COLO829 (cell line): ENCODE measurements around the gene GALNT16.

Experiments
- DNase-seq: peaks from one replicate; pipeline ENCODE4 v3.0.0; 2012; ENCODE audit warnings: low spot score

Gene GALNT16

DNA sequence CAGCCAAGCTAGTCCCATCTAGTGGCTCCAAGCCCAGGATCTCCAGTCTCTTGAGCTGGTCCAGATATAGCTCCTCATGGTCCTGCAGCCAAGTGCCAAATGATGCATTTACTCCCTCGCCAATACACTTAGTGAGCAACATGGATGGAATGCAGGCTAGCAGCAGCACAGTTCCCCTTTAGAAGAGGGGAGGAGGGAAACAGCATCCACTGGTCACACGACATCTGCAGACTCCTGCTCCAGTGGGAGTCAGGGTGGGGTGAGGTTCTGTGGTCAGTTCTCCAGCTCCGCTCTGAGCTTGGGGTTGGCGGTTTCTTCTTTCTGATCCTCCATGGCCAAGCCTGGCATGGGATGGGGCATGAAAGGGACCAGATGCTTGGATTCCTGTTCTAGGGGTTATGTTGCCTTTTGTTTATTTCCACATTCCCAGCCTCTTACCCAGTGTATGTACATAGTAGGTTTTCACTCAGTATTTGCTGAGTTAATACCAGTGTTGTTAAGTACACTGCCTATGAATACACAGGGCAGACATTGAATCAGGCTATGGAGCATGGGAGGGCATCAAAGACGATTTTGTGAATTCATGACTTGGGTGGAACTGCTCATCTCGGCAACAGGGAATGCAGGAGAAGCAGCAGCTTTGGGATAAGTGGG lies 57.3 kb downstream of the GALNT16 start:
- DNase-seq, result peak; percentile 32

DNA sequence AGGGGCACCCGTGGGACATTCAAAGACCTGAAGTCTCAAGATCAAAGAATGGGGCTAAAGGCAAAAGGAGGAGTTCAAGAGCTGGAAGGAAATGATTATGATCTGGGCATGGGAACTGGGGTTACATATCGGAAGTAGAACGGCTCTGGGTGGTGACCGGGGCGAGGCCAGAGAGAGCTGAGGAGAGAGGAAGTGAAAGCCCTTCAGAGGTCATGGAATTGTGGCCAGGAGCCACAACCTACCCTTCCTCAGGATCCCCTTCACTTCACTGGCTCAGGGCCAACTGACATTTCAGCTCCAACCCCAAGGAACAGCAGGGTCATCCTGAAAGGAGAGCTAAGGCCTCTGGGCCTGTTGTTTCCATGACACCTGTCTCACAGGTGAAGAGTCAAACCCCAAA lies 57.8 kb downstream of the GALNT16 start:
- no peak for DNase-seq

DNA sequence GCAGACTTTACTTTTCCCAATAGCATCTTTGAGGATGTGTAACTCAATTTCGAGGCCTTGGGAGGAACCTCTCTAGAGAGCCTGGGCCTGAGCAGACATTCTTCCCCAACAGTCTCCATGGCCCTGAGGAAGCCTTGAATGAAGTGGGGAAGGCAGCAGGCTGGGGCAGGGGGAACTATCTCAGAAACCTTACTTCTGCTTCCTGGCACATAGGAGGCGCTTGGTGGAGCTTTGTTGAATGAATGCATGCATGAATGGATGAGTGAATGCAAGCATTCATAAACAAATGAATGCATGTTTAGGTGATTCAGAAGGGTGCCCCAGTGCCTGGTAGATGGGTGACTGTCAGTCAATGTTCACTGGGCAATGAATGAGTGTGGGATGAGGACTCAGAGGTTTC lies 58.3 kb downstream of the GALNT16 start:
- no peak for DNase-seq

DNA sequence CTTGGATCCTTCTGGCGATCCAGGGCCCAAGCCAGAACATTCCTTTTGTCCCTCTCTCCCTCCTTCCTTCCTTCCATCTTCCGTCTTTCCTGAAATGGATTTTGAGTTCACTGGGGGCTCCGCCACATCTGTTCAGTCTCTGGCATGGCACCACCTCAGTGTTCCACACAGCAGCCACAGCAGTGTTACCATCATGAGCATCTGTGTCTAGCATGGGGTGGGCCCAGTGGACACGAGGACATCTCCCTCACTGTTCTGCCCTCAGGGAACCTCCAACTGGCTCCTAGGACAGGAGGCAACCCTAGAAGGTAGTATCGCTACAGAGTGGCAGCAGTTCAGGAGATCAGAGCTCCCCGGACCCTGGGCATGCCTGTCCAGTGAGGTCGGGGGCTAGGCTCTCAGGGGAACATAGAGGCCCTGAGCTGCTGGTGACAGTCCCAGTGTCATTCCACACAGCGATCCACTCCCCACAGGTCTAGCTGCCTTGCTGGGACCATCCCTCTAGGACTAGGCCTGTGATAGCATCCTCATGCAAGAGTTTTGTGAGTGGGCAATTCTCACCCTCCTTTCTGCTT lies 59.0 kb downstream of the GALNT16 start:
- no peak for DNase-seq

DNA sequence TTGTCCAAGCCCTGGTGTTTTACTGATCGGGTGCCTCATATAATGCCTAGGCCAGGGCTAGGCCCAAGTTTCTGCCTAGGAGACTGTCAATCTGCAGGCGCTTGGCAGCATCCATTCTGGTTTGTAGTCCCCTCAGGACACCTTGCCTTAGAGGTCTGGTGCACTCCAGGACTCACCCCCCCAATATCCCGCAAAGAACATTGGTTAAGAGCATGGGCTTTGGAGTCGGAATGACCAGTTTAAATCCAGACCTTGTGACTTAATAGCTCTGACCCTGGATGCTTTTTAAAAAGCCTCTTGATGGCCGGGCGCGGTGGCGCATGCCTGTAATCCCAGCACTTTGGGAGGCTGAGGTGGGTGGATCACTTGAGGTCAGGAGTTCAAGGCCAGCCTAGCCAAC lies 60.0 kb downstream of the GALNT16 start:
- DNase-seq, result no peak

DNA sequence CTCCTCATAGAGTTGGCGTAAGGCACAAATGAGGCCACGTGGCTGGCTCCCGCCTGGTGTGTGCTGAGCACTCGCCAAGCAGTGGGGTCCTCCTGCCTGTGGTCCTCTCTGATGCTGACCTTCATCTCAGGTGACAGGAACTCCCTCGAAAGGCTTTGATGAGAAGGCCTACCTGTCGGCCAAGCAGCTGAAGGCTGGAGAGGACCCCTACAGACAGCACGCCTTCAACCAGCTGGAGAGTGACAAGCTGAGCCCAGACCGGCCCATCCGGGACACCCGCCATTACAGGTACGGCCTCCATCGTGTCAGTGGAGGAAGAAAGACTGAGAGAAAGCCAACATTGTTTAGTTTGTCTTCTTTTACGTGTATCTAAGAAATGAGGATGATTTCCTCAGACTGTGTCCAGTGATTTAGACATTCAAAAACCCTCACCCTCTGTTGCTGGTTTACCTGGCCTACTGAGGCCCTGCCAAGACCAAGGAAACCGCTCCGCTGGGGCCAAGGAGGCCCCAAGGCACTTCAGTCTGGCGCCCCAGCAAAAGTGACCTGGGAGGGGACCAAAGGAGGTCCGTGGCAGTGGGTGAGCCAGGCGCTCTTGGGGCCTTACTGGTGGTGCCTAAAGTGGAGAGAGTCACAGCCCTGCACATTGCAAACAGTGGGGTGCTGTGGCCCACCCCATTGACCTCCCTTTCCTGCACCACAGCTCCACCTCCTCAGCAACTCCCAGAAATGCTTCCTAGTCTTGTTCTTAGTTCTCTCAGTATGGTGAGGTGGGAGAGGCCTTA lies 60.8 kb downstream of the GALNT16 start:
- no peak for DNase-seq

DNA sequence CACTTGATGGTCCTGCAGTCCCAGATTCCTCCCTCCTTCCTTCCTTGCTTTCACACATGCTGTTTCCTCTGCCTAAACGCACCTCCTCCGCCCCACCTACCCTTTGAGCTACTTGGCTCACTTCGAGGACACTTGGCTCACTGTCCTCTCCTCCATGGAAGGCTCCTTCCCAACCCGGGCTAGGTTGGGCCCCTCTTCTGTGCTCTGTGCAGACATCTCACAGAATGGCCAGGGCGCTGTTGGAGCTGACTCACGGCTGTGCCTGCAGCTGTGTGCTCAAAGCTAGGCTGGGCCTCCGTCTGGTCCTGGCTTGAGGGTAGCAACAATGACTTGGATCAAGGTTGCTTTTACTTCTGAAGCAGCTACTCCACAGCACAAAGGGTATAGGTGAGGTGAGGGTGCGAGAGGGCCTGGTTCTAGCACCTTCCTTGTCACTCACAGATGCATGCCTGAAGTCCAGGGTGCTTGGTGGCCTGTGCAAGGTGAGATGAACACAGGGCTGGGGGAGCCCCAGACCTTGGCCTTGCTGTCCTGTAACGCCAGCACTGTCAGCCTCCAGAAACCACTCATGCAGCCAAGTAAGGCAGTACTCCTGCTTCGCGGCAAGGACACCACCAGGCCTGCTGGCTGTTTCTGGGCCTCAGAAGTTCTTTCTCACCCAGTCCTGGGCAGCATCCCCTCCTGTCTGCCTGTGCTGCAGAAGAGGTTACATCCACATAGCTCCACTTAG lies 61.8 kb downstream of the GALNT16 start:
- no peak for DNase-seq

DNA sequence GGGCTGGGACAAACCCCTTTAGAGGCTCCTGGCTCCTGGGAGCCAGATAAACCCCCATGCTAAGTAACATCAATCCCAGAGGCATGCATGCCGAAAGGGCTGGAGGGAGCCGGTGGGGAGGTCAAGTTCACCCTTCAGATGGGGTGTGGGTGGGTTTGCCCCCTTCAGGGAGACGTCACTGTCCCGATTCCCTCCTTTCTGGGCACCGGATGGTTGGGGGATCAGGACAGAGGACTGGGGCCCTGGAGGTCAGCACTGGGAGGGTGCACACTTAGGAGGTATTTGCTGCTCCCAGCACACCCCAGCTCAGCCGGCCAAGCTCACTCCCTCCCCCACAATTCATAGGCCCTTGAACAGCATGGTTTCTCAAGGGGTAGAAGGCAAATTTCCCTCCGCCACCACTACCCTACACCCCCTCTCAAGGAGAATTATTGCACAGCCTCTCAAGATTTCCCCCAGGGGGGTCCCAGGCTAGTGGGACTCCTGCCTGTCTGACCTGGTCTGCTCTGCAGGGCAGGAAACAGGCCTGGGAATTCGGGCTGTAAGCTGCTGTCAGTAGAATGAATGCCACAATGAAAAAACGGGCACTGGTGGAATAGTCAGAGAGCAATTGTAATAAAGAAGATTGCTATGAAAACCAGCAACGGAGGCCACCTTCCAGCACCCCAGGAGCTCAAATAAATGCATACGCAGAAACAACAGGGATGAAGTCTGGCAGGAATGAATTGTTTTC lies 63.5 kb downstream of the GALNT16 start:
- DNase-seq, result no peak

DNA sequence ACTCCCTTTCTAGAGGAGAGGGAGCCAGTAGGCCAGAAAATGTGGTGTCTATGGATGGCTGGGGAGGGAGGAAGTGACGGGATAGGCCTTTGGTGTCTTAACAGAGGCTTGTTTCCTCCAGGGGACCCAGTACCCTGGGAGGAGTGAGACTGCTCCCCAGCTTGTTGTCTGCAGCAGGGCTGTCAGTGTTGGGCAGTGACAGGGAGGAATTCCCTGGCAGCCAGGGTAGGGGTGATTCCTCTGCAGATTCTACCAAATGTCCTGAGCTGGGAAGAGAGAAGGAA lies 64.0 kb downstream of the GALNT16 start:
- DNase-seq, result no peak

DNA sequence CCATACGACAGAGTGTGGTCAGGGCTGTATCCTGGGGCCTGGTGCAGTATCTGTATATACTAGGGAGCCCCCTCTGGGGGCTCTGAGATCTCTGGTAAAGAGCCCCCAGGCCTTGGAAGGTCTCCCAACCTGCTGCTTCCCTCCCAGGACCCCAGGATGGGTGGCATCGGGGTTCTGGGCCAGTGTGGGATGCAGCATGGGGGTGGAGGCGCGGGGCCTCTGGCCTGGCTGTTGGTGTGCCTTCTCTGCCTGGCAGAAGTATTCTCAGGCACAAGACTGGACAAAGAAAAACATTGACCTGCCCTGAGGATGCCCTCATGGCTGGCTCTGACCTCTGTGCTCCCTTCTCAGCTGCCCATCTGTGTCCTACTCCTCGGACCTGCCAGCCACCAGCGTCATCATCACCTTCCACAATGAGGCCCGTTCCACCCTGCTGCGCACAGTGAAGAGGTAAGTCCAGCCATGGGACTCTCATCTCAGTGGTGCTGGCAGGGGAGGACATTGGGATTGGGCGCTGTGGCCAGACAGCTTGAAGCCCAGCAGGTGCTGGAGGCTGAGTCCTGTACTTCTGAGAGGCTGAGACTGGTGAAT lies 64.5 kb downstream of the GALNT16 start:
- DNase-seq, result no peak

DNA sequence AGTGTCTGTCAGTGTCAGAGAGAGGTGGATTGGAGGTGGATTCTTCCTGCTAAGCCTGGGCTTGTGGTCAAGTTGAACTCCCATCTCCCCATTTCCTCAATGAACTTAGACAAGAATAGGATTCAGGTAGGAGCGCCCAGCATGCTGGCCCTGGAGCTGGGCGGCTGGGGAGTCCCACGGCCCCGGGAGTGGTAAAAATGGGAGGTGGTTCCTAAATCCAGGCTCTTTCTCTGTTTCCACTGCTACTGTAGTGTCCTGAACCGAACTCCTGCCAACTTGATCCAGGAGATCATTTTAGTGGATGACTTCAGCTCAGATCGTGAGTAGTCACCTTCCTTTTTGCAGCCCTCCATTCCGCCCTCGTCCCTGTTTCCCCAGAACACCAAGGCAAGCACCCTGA lies 65.1 kb downstream of the GALNT16 start:
- no peak for DNase-seq

DNA sequence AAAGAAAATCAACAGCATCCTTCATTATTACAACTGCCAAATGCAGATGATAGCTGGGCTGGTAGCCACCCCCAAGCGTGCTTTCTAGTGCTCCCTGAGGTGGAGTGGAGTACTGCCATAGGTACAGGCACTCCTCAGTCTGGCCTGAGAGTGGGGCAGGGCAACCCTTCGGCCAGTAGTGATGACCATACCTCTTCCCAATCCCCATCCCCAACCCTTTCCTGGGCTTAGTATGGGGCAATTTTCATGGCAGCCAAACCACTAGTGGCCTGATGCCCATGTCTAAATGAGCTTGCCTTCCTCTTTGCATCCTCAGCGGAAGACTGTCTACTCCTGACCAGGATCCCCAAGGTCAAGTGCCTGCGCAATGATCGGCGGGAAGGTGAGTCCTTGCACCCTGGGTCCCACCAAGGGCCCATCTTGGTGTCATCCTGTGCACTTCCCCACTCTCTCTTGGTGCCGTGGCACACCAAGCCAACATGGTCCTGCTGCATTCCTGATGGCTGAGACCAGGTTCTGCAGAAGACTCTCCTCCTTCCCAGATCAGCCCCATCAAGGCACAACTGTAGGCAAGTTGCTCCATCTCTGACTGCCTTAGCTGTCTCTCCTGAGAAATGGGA lies 65.8 kb downstream of the GALNT16 start:
- no peak for DNase-seq

DNA sequence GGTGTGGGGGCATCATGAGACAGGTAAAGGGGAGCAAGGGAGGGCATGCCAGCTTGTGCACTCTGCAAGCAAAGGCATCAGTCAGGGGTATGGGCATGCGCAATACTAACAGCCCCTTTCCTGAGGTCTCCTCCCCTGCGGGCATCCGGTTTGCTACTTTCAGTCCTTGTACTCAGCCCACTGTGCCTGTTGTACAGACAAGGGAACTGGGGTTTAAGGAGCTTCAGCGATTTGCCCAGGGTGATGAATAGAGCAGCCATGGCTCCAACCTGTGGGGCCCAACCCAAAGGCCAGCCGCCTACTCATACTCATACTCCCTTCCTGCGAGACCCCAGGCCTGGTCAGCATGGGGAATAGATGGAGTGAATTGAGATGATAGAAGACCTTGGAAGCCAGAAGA lies 66.7 kb downstream of the GALNT16 start:
- no peak for DNase-seq

DNA sequence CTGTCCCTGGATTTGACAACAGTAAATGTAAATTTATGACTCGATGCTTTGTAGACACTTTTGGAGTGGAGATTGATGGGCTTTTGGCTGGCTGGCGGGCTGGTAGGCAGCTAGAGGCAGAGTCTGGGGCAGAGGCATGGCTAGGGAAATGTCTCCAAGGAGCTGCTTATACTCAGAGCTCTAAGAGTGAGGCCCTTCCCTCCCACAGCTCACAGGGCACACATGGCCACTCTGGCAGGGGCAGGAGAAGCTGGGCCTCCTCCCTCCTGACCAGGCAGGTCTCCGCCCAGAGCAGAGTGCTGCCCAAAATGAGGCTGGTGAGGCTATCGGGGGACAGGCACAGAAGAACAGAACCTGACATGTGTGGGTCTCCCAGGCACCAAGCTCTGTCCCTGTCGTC lies 67.5 kb downstream of the GALNT16 start:
- no peak for DNase-seq

DNA sequence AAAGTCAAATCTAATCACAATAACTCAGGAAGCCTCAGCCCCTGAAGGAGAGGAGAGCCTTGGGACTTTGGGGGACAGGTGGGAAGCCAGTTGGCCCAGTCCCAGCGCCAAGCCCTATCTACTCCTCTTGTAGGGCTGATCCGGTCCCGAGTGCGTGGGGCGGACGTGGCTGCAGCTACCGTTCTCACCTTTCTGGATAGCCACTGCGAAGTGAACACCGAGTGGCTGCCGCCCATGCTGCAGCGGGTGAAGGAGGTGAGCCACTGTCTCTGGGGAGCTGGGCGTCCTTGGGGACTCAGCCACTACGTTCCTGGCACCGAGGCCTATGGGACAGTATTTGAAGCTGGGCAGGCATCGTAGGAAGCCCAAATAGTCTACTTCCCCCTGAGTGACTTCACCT lies 68.4 kb downstream of the GALNT16 start:
- DNase-seq, result no peak

DNA sequence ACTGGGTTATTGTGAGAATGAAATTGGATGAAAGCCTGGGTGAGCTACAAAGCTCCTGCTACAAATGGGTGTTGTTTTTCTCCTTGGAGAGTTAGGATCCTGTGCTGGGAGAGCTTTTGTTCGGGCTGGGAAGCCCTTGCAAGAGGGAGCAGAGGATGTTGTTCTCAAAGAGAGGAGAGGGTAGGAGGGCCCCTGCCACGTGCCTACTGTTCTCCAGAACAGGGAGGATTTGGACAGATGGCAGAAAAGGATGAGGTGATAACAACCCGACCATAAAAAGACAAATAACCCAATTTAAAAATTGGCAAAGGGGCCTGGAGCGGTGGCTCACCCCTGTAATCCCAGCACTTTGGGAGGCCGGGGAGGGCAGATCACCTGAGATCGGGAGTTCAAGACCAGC lies 68.8 kb downstream of the GALNT16 start:
- DNase-seq, result no peak

DNA sequence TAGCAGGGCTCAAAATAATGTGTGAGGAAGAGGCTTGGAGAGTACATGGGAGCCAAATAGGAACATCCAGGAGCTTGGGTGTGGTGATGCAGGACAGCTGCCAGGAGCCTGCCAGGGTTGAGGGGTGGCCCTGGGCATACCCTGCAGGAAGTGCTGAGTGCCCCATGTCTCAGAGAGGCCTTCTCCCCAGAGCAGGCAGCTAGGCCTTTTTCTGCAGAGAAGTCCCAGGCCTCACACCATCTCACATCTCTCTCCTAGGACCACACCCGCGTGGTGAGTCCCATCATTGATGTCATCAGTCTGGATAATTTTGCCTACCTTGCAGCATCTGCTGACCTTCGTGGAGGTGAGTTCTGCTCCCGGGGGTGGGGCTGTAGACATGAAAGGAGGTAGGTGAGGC lies 71.2 kb downstream of the GALNT16 start:
- no peak for DNase-seq

DNA sequence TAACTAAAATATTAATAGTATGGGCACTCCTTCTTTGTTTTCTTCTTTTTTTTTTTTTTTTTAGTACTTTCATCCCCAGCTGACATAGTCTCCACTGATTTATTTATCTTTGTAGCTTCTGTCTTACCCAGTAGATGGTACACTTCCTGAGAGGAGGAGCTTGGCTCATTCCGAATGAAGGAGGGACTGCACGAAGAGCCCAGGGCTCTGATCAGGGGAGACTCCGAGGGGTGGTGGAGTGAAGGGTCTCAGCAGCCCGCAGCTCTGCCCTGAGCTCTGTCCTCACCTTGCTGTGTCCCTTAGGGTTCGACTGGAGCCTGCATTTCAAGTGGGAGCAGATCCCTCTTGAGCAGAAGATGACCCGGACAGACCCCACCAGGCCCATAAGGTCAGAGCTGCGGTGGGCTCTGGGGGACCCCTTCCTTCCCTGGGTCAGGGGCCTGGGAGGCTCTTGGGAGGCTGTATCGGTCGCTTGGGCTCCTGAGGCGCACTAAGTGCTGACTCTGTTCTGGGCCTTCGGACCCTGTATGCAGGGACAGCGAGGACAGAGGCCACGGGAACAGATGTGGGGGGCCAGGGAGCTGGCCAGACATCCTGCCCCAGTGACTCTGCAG lies 72.9 kb downstream of the GALNT16 start:
- no peak for DNase-seq

DNA sequence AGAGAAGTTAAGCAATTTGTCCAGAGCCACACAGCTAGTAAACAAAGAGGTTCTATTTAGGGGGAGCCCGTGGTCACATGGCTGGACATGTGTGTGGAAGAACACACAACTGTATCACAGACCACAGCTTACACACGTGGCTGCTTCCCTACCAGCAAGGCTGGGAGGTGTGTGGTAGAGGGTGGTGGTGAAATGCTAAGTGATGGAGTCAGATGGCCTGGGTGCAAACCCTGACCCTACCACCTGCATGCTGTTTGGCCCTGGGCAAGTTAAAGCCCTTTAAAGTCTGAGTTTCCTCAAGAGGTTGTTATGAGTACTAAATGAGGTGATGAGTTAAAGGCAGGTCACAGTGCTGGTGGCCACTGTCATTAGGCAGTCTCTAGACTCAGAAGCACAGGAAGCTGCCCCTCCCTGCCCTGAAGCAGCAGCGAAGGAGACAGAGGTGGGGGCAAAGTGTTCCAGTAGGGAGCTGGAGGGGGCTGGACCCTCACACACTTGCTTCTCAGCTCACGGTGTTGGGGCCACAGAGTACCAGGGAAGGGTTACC lies 73.9 kb downstream of the GALNT16 start:
- DNase-seq, result no peak

DNA sequence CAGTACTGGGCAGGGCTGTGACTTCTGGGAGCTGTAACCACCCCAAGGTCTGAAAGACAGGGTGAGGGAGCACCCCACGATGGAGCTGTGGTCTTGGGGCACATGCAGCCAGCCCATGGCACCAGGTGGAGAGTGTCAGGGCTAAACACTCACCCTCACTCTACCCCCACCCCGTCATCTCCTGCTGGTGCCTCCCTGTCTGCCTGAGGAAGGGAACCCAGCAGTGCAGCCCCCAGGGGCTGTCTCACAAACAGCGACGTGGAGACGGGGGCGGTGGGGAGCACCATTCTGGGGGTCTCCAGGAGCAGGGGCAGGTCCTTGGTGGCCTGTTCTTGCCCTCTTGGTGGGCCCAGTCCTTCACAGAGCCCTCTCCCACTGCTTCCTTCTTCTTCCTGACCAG lies 74.6 kb downstream of the GALNT16 start:
- DNase-seq, result no peak

DNA sequence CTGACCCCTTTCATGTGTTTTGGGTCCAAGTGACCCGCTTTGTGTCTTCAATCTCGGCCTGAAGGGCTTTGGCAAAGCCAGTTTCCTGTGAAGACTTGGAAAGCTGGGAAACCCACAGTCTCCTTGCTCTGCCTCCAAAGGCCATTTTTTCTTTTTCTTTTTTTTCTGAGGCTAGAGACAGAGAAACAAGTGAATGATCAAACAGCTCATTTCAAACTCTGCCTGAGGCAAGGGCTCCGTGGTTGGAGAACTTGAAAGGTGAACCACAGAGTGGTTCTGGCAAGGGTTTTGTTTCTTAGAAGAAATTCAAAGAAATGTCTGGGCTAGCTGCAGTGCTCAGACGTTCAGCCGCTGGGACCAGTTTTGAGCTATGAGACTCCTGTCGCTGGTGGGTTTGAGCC lies 75.4 kb downstream of the GALNT16 start:
- peak; percentile 51 for DNase-seq
